GM23338 (cell line): Measurements from ENCODE around the gene ATP9B. TPM values are rescaled to one million over a fixed set of nuclear protein-coding genes. Genes with fewer than 3 reads are reported as not detected.

Source experiments
- ATAC-seq: fragments of 200-7000 bp; cut with Tn5 transposase; 3 replicates; pipeline ENCODE4 v1.9.1; 2020
- DNase-seq: peaks from one replicate; pipeline ENCODE4 v3.0.0-alpha.2; 2015; ENCODE audit warnings: low spot score
- H2AFZ ChIP-seq: fragments of 200-600 bp; sonication (generic); 2 replicates; pipeline ENCODE4 v1.8.0; 2016; ENCODE audit warnings: antibody characterized with exemption, mild to moderate bottlenecking, moderate library complexity
- H3F3A ChIP-seq: fragments of 200-600 bp; sonication (generic); replicated peaks from 2 replicates; pipeline ENCODE4 v1.8.0; 2017; ENCODE audit warnings: antibody characterized with exemption, mixed run types, low read depth
- H3K27ac ChIP-seq: fragments of 200-600 bp; sonication (generic); 2 replicates; pipeline ENCODE4 v1.6.1; 2016; ENCODE audit warnings: low read depth
- H3K27me3 ChIP-seq: fragments of 200-600 bp; sonication (generic); 2 replicates; pipeline ENCODE4 v1.8.0; 2016; ENCODE audit warnings: mild to moderate bottlenecking, mixed run types, moderate library complexity; ENCODE audit not compliant: insufficient read depth
- H3K36me3 ChIP-seq: fragments of 200-600 bp; sonication (generic); 2 replicates; pipeline ENCODE4 v1.8.0; 2016; ENCODE audit warnings: mild to moderate bottlenecking; ENCODE audit not compliant: insufficient read depth
- H3K4me1 ChIP-seq: fragments of 200-600 bp; sonication (generic); 2 replicates; pipeline ENCODE4 v1.8.0; 2016; ENCODE audit warnings: mild to moderate bottlenecking, moderate library complexity; ENCODE audit not compliant: insufficient read depth
- H3K4me2 ChIP-seq: fragments of 200-600 bp; sonication (generic); 2 replicates; pipeline ENCODE4 v1.7.1; 2017; ENCODE audit warnings: mixed run types
- H3K4me3 ChIP-seq: fragments of 200-600 bp; sonication (generic); 2 replicates; pipeline ENCODE4 v1.6.1; 2016; ENCODE audit warnings: mixed run types
- H3K79me2 ChIP-seq: fragments of 200-600 bp; sonication (generic); replicated peaks from 2 replicates; pipeline ENCODE4 v1.8.0; 2017; ENCODE audit warnings: mild to moderate bottlenecking; ENCODE audit not compliant: insufficient read depth
- H3K9me2 ChIP-seq: fragments of 200-600 bp; sonication (generic); 2 replicates; pipeline ENCODE4 v1.8.0; 2017; ENCODE audit not compliant: insufficient read depth
- H4K20me1 ChIP-seq: fragments of 200-600 bp; sonication (generic); replicated peaks from 2 replicates; pipeline ENCODE4 v1.8.0; 2017; ENCODE audit warnings: mild to moderate bottlenecking; ENCODE audit not compliant: insufficient read depth
- H3K27ac Mint-ChIP-seq: 2 replicates; pipeline ENCODE4 v1.8.0; 2020; ENCODE audit warnings: inconsistent platforms, mild to moderate bottlenecking, moderate library complexity, mixed read lengths
- H3K27me3 Mint-ChIP-seq: 3 replicates; pipeline ENCODE4 v1.8.0; 2022; ENCODE audit warnings: low read depth, mild to moderate bottlenecking, moderate library complexity, mixed read lengths, inconsistent platforms; ENCODE audit not compliant: insufficient read depth, poor library complexity
- H3K36me3 Mint-ChIP-seq: 3 replicates; pipeline ENCODE4 v1.8.0; 2021; ENCODE audit warnings: low read depth, mild to moderate bottlenecking, inconsistent platforms, moderate library complexity, mixed read lengths
- H3K4me1 Mint-ChIP-seq: 3 replicates; pipeline ENCODE4 v1.8.0; 2020; ENCODE audit warnings: mild to moderate bottlenecking, inconsistent platforms, mixed read lengths
- H3K4me3 Mint-ChIP-seq: 3 replicates; pipeline ENCODE4 v1.8.0; 2021; ENCODE audit warnings: moderate library complexity, mild to moderate bottlenecking, inconsistent platforms, mixed read lengths
- H3K9me3 Mint-ChIP-seq: 3 replicates; pipeline ENCODE4 v1.8.0; 2020; ENCODE audit warnings: moderate library complexity, mild to moderate bottlenecking, inconsistent platforms, mixed read lengths
- CREB1 ChIP-seq: fragments of 250-450 bp; sonication (Bioruptor Pico); IDR thresholded peaks from 2 replicates; pipeline ENCODE4 v1.5.0; 2020; ENCODE audit warnings: low read depth, mild to moderate bottlenecking, moderate library complexity
- EZH2 ChIP-seq: fragments of 200-600 bp; sonication (generic); IDR thresholded peaks from one replicate; pipeline ENCODE4 v1.8.0; 2017; ENCODE audit warnings: antibody characterized with exemption, mild to moderate bottlenecking, low read depth; ENCODE audit not compliant: unreplicated experiment
- EZH2phosphoT487 ChIP-seq: fragments of 200-600 bp; sonication (generic); IDR thresholded peaks from one replicate; pipeline ENCODE4 v1.8.1; 2018; ENCODE audit warnings: antibody characterized with exemption; ENCODE audit not compliant: unreplicated experiment
- JUNB ChIP-seq: IDR thresholded peaks from one replicate; pipeline ENCODE4 v1.6.1; 2016; ENCODE audit warnings: antibody characterized with exemption; ENCODE audit not compliant: unreplicated experiment
- NANOG ChIP-seq: IDR thresholded peaks from 2 replicates; pipeline ENCODE4 v1.6.1; 2016; ENCODE audit warnings: antibody characterized with exemption, borderline replicate concordance
- POLR2AphosphoS5 ChIP-seq: IDR thresholded peaks from 2 replicates; pipeline ENCODE4 v1.6.1; 2016; ENCODE audit warnings: antibody characterized with exemption, low read depth
- STAT1 ChIP-seq: IDR thresholded peaks from one replicate; pipeline ENCODE4 v1.6.1; 2016; ENCODE audit warnings: antibody characterized with exemption; ENCODE audit not compliant: unreplicated experiment
- ZNF114 ChIP-seq: fragments of 250-450 bp; sonication (Bioruptor Pico); IDR thresholded peaks from 2 replicates; pipeline ENCODE4 v1.5.0; 2020; ENCODE audit warnings: mild to moderate bottlenecking, moderate library complexity
- ZNF331 ChIP-seq: fragments of 250-450 bp; sonication (Bioruptor Pico); IDR thresholded peaks from 2 replicates; pipeline ENCODE4 v1.5.0; 2020; ENCODE audit warnings: low read depth, mild to moderate bottlenecking, moderate library complexity
- polyA plus RNA-seq: library from polyadenylated mRNA; unstranded; fragments of >200 nt; fragmentation: Nextera tagmentation; extraction: Ambion mirVana; gene quantifications from 2 replicates; pipeline ENCODE4 v1.2.1, GENCODE V29; 2016
- total RNA-seq: library from RNA; depleted of rRNA; stranded (reverse); fragments of >200 nt; shearing (Covaris generic); gene quantifications from 2 replicates; pipeline ENCODE4 v1.2.3, GENCODE V29; 2014
- TF ChIP-seq, protein P1 (sequence below): fragments of 250-450 bp; sonication (Bioruptor Pico); IDR thresholded peaks from 2 replicates; pipeline ENCODE4 v1.5.0; 2020; ENCODE audit warnings: mild to moderate bottlenecking, moderate library complexity
- TF ChIP-seq, protein P2 (sequence below), 2 experiments: fragments of 200-600 bp in 1 of 2; sonication (generic) in 1 of 2; conservative IDR thresholded peaks; 2 replicates each; pipeline versions ENCODE4 v1.5.1 to v1.6.1; 2016 to 2017; ENCODE audit warnings: antibody characterized with exemption in 2 of 2, low read depth in 2 of 2, mild to moderate bottlenecking in 2 of 2, moderate library complexity in 1 of 2
- TF ChIP-seq, protein P3 (sequence below): IDR thresholded peaks from one replicate; pipeline ENCODE4 v1.6.1; 2018; ENCODE audit warnings: antibody characterized with exemption; ENCODE audit not compliant: unreplicated experiment
- TF ChIP-seq, protein P4 (sequence below): IDR thresholded peaks from 2 replicates; pipeline ENCODE4 v1.6.1; 2016; ENCODE audit warnings: antibody characterized with exemption

ATP9B gene
- total and polyA plus RNA-seq, 2 experiments from 2014 or later: 14.2 to 25.6 TPM

DNA sequence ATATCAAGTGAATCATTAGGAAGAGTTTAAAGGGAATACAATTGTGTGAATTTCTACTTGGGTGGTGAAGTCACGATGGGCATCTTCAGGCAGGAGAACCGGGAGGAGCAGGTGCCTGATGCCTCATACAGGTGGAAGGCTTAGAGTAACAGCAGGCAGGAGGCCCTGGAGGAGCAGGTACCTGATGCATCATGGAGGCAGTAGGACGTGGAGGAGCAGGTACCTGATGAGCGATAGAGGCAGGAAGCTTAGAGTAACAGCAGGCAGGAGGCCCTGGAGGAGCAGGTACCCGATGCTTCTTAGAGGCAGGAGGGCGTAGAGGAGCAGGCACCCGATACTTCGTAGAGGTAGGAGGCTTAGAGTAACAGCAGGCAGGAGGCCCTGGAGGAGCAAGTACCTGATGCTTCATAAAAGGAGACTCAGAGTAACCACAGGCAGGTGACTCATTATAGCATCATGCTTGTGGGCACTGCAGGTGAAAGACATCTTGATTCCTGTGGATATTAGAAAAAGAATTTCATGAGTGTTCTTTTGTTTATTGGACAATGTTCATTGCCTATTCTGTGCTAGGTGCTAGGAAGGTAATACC, 133.9 kb downstream of the ATP9B start:
- Histone ChIP-seq H2AFZ (no peak overlapping the region), H3K27me3 (no peaks in the 10 kb centered on the region), H3K79me2 (no peaks in the 10 kb centered on the region), H4K20me1 (no peaks in the 10 kb centered on the region; the same call in 1 of the 2 replicates), H3K9me2 (no peaks in the 10 kb centered on the region), H3K4me1 (no peaks in the 10 kb centered on the region), H3K36me3 (no peaks in the 10 kb centered on the region), H3K4me3 (no peak overlapping the region), H3K27ac (no peak overlapping the region), H3K4me2 (no peak overlapping the region), H3F3A (no peaks in the 10 kb centered on the region)
- DNase-seq: no peak
- no peak for ATAC-seq
- H3K27ac Mint-ChIP-seq: no peak overlapping the region
- H3K4me1 Mint-ChIP-seq: no peaks in the 10 kb centered on the region; the same call in 2 of the 3 replicates
- H3K27me3 Mint-ChIP-seq: peaks cover 4% of the 10 kb centered on the region
- H3K36me3 Mint-ChIP-seq: peaks cover 22% of the 10 kb centered on the region
- H3K9me3 Mint-ChIP-seq: peaks cover 8% of the 10 kb centered on the region
- H3K4me3 Mint-ChIP-seq: no peak overlapping the region
- no peak for TF ChIP-seq ZNF114 (CRISPR knock-in tag)
- no peak for TF ChIP-seq CREB1 (CRISPR knock-in tag)
- TF ChIP-seq, protein P1, sequence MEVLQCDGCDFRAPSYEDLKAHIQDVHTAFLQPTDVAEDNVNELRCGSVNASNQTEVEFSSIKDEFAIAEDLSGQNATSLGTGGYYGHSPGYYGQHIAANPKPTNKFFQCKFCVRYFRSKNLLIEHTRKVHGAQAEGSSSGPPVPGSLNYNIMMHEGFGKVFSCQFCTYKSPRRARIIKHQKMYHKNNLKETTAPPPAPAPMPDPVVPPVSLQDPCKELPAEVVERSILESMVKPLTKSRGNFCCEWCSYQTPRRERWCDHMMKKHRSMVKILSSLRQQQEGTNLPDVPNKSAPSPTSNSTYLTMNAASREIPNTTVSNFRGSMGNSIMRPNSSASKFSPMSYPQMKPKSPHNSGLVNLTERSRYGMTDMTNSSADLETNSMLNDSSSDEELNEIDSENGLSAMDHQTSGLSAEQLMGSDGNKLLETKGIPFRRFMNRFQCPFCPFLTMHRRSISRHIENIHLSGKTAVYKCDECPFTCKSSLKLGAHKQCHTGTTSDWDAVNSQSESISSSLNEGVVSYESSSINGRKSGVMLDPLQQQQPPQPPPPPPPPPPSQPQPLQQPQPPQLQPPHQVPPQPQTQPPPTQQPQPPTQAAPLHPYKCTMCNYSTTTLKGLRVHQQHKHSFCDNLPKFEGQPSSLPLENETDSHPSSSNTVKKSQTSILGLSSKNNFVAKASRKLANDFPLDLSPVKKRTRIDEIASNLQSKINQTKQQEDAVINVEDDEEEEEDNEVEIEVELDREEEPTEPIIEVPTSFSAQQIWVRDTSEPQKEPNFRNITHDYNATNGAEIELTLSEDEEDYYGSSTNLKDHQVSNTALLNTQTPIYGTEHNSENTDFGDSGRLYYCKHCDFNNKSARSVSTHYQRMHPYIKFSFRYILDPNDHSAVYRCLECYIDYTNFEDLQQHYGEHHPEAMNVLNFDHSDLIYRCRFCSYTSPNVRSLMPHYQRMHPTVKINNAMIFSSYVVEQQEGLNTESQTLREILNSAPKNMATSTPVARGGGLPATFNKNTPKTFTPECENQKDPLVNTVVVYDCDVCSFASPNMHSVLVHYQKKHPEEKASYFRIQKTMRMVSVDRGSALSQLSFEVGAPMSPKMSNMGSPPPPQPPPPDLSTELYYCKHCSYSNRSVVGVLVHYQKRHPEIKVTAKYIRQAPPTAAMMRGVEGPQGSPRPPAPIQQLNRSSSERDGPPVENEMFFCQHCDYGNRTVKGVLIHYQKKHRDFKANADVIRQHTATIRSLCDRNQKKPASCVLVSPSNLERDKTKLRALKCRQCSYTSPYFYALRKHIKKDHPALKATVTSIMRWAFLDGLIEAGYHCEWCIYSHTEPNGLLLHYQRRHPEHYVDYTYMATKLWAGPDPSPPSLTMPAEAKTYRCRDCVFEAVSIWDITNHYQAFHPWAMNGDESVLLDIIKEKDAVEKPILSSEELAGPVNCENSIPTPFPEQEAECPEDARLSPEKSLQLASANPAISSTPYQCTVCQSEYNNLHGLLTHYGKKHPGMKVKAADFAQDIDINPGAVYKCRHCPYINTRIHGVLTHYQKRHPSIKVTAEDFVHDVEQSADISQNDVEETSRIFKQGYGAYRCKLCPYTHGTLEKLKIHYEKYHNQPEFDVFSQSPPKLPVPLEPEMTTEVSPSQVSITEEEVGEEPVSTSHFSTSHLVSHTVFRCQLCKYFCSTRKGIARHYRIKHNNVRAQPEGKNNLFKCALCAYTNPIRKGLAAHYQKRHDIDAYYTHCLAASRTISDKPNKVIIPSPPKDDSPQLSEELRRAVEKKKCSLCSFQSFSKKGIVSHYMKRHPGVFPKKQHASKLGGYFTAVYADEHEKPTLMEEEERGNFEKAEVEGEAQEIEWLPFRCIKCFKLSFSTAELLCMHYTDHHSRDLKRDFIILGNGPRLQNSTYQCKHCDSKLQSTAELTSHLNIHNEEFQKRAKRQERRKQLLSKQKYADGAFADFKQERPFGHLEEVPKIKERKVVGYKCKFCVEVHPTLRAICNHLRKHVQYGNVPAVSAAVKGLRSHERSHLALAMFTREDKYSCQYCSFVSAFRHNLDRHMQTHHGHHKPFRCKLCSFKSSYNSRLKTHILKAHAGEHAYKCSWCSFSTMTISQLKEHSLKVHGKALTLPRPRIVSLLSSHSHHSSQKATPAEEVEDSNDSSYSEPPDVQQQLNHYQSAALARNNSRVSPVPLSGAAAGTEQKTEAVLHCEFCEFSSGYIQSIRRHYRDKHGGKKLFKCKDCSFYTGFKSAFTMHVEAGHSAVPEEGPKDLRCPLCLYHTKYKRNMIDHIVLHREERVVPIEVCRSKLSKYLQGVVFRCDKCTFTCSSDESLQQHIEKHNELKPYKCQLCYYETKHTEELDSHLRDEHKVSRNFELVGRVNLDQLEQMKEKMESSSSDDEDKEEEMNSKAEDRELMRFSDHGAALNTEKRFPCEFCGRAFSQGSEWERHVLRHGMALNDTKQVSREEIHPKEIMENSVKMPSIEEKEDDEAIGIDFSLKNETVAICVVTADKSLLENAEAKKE (CRISPR knock-in tag): no peak
- no peak for TF ChIP-seq STAT1
- TF ChIP-seq, protein P2, sequence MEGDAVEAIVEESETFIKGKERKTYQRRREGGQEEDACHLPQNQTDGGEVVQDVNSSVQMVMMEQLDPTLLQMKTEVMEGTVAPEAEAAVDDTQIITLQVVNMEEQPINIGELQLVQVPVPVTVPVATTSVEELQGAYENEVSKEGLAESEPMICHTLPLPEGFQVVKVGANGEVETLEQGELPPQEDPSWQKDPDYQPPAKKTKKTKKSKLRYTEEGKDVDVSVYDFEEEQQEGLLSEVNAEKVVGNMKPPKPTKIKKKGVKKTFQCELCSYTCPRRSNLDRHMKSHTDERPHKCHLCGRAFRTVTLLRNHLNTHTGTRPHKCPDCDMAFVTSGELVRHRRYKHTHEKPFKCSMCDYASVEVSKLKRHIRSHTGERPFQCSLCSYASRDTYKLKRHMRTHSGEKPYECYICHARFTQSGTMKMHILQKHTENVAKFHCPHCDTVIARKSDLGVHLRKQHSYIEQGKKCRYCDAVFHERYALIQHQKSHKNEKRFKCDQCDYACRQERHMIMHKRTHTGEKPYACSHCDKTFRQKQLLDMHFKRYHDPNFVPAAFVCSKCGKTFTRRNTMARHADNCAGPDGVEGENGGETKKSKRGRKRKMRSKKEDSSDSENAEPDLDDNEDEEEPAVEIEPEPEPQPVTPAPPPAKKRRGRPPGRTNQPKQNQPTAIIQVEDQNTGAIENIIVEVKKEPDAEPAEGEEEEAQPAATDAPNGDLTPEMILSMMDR (conservative IDR thresholded peaks at IDR 0.05; ENCODE audit: low read depth in 2 of 2): no peak
- no peak for TF ChIP-seq NANOG
- TF ChIP-seq EZH2: no peak
- TF ChIP-seq, protein P3, sequence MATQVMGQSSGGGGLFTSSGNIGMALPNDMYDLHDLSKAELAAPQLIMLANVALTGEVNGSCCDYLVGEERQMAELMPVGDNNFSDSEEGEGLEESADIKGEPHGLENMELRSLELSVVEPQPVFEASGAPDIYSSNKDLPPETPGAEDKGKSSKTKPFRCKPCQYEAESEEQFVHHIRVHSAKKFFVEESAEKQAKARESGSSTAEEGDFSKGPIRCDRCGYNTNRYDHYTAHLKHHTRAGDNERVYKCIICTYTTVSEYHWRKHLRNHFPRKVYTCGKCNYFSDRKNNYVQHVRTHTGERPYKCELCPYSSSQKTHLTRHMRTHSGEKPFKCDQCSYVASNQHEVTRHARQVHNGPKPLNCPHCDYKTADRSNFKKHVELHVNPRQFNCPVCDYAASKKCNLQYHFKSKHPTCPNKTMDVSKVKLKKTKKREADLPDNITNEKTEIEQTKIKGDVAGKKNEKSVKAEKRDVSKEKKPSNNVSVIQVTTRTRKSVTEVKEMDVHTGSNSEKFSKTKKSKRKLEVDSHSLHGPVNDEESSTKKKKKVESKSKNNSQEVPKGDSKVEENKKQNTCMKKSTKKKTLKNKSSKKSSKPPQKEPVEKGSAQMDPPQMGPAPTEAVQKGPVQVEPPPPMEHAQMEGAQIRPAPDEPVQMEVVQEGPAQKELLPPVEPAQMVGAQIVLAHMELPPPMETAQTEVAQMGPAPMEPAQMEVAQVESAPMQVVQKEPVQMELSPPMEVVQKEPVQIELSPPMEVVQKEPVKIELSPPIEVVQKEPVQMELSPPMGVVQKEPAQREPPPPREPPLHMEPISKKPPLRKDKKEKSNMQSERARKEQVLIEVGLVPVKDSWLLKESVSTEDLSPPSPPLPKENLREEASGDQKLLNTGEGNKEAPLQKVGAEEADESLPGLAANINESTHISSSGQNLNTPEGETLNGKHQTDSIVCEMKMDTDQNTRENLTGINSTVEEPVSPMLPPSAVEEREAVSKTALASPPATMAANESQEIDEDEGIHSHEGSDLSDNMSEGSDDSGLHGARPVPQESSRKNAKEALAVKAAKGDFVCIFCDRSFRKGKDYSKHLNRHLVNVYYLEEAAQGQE: no peak
- TF ChIP-seq ZNF331: no peak
- TF ChIP-seq, protein P4, sequence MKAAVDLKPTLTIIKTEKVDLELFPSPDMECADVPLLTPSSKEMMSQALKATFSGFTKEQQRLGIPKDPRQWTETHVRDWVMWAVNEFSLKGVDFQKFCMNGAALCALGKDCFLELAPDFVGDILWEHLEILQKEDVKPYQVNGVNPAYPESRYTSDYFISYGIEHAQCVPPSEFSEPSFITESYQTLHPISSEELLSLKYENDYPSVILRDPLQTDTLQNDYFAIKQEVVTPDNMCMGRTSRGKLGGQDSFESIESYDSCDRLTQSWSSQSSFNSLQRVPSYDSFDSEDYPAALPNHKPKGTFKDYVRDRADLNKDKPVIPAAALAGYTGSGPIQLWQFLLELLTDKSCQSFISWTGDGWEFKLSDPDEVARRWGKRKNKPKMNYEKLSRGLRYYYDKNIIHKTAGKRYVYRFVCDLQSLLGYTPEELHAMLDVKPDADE: no peak
- no peak for TF ChIP-seq JUNB
- no peak for TF ChIP-seq POLR2AphosphoS5
- TF ChIP-seq EZH2phosphoT487: no peak
